K562 (cell line): ENCODE data around the gene FUT6. TPM values are rescaled to one million over a fixed set of nuclear protein-coding genes. Genes with fewer than 3 reads are reported as not detected.

Experiments used
- ATAC-seq: fragments of 200-7000 bp; cut with Tn5 transposase; 3 replicates; pipeline ENCODE4 v1.9.1; 2020; ENCODE audit warnings: moderate library complexity
- BruUV-seq: library from RNA; stranded (reverse); fragments of 400-500 nt; replicated peaks from 2 replicates; lab custom pipeline; 2021; lab: Mats Ljungman, UMichigan
- CTCF ChIA-PET: fragments of 300-600 bp; formaldehyde crosslinking; extraction: SDS; loops from one replicate; lab custom pipeline; 2021; ENCODE audit warnings: low intra/inter-chr PET ratio; lab: Yijun Ruan, JAX
- POLR2A ChIA-PET: fragments of 300-600, 350-650 bp; sonication (Branson Sonifier 250); formaldehyde crosslinking; extraction: SDS; loops from one replicate; lab custom pipeline; 2021; ENCODE audit warnings: antibody characterized with exemption, inconsistent platforms; lab: Yijun Ruan, JAX
- DNase-seq, 4 experiments: peaks; one replicate each; pipeline versions ENCODE4 v3.0.0 to v3.0.0-alpha.2; 2011 to 2018; ENCODE audit warnings: low spot score in 3 of 4, mixed read lengths in 3 of 4; ENCODE audit errors: extremely low read depth in 1 of 4
- FAIRE-seq: peaks from 2 replicates; lab custom pipeline; 2011; peaks lifted over from hg19 to GRCh38; lab: Jason Lieb, UNC
- H2AFZ ChIP-seq: 2 replicates; pipeline ENCODE4 v1.6.0; 2011; ENCODE audit warnings: low read depth, low read length, control low read depth, inconsistent platforms
- H3K27ac ChIP-seq: fragments of 200-600 bp; 3 replicates; pipeline ENCODE4 v1.8.0; 2011; ENCODE audit warnings: low read depth, mild to moderate bottlenecking, control low read depth, inconsistent platforms, low read length, moderate library complexity, mixed read lengths; ENCODE audit errors: extremely low read depth
- H3K27me3 ChIP-seq, 2 experiments: fragments of 300-600 bp in 1 of 2; 2 replicates in 1 of 2; 3 replicates in 1 of 2; pipeline versions ENCODE4 v1.6.0 to v1.8.0; 2011; ENCODE audit warnings: inconsistent platforms in 2 of 2, low read length in 2 of 2, mild to moderate bottlenecking in 1 of 2, mixed read lengths in 1 of 2, moderate library complexity in 1 of 2; ENCODE audit not compliant: control insufficient read depth in 2 of 2, insufficient read depth in 2 of 2
- H3K36me3 ChIP-seq: fragments of 300-600 bp; 3 replicates; pipeline ENCODE4 v1.8.0; 2011; ENCODE audit warnings: mild to moderate bottlenecking, low read length, inconsistent platforms; ENCODE audit not compliant: control insufficient read depth, insufficient read depth
- H3K4me1 ChIP-seq, 2 experiments: fragments of 200-600 bp in 1 of 2; replicated peaks in 1 of 2; 2 replicates in 1 of 2; 3 replicates in 1 of 2; pipeline versions ENCODE4 v1.5.1 to v1.8.0; 2011; ENCODE audit warnings: inconsistent platforms in 2 of 2, low read length in 2 of 2, mild to moderate bottlenecking in 1 of 2, mixed read lengths in 1 of 2, moderate library complexity in 1 of 2; ENCODE audit not compliant: control insufficient read depth in 2 of 2, insufficient read depth in 2 of 2
- H3K4me2 ChIP-seq: 2 replicates; pipeline ENCODE4 v1.6.1; 2011; ENCODE audit warnings: low read length, control low read depth, inconsistent platforms, mixed read lengths; ENCODE audit not compliant: insufficient read depth
- H3K4me3 ChIP-seq: fragments of 200-600 bp; sonication (generic), shearing (Covaris generic); 2 replicates; pipeline ENCODE4 v1.5.1; 2016; ENCODE audit warnings: control low read depth, inconsistent platforms
- H3K79me2 ChIP-seq: fragments of 200-600 bp; 3 replicates; pipeline ENCODE4 v1.8.0; 2011; ENCODE audit warnings: low read length, inconsistent platforms; ENCODE audit not compliant: control insufficient read depth, insufficient read depth
- H3K9ac ChIP-seq, 2 experiments: 2 replicates each; pipeline versions ENCODE4 v1.6.0 to v1.6.1; 2011; ENCODE audit warnings: low read depth in 2 of 2, low read length in 2 of 2, control low read depth in 1 of 2, inconsistent platforms in 1 of 2, mild to moderate bottlenecking in 1 of 2, mixed read lengths in 1 of 2; ENCODE audit not compliant: insufficient read depth in 1 of 2
- H3K9me1 ChIP-seq: one replicate; pipeline ENCODE4 v1.6.0; 2011; ENCODE audit warnings: inconsistent platforms, mild to moderate bottlenecking, low read length, moderate library complexity; ENCODE audit not compliant: control insufficient read depth, insufficient read depth
- H3K9me3 ChIP-seq: replicated peaks from 2 replicates; pipeline ENCODE4 v1.5.1; 2011; ENCODE audit warnings: low read depth, low read length, inconsistent platforms; ENCODE audit not compliant: control insufficient read depth, insufficient read depth
- H4K20me1 ChIP-seq: replicated peaks from 2 replicates; pipeline ENCODE4 v1.6.1; 2011; ENCODE audit warnings: low read length, inconsistent platforms, mixed read lengths; ENCODE audit not compliant: control insufficient read depth, insufficient read depth
- MCM7 ChIP-seq, 2 experiments: fragments of 450-650 bp; IDR thresholded peaks; 2 replicates each; pipeline ENCODE4 v1.6.1; 2016 to 2018
- POLR2A ChIP-seq: fragments of 450-650 bp; conservative IDR thresholded peaks from 2 replicates; pipeline ENCODE4 v1.6.1; 2016
- POLR2G ChIP-seq: fragments of 200-400 bp; formaldehyde crosslinking; IDR thresholded peaks from 2 replicates; pipeline ENCODE4 v1.6.1; 2017; ENCODE audit warnings: low read depth, mild to moderate bottlenecking, antibody characterized with exemption, low read length, moderate library complexity
- RBFOX2 ChIP-seq: fragments of 200-400 bp; formaldehyde crosslinking; IDR thresholded peaks from 2 replicates; pipeline ENCODE4 v1.6.1; 2017; ENCODE audit warnings: low read depth, mild to moderate bottlenecking, low read length, moderate library complexity
- ZNF134 ChIP-seq: fragments of 250-450 bp; sonication (Bioruptor Pico); conservative IDR thresholded peaks from 2 replicates; pipeline ENCODE4 v1.4.0; 2020
- ZNF76 ChIP-seq: fragments of 250-450 bp; sonication (Bioruptor Pico); IDR thresholded peaks from 2 replicates; pipeline ENCODE4 v1.4.0; 2020; ENCODE audit warnings: mild to moderate bottlenecking, moderate library complexity, borderline replicate concordance
- WGBS: fragments of 100-300 bp; shearing (Covaris generic); methylation state at CpG from one replicate; pipeline ENCODE4 v1.1.6; 2016; ENCODE audit warnings: low coverage, mixed read lengths; ENCODE audit not compliant: insufficient coverage; ENCODE audit errors: missing lambda C conversion rate; 5-methylcytosine and 5-hydroxymethylcytosine counted together
- in situ Hi-C: fragments of 300-500 bp; cut with MboI; formaldehyde crosslinking; loops from 4 replicates; pipeline ENCODE4 v1.15.0; 2018; ENCODE audit warnings: inconsistent platforms, mixed read lengths
- intact Hi-C: fragments of 100-400 bp; cut with micrococcal nuclease; formaldehyde crosslinking; loops from 2 replicates; pipeline ENCODE4 v1.14.2; 2022
- polyA plus RNA-seq, 8 experiments: library from polyadenylated mRNA; depleted of rRNA in 4 of 8; stranded (reverse) in 5 of 8; unstranded in 3 of 8; fragments of >200 nt; fragmentation: Nextera tagmentation in 2 of 8; fragmentation: Illumina TruSeq in 1 of 8; extraction: Ambion mirVana in 2 of 8; extraction: Trizol in 1 of 8; gene quantifications; 2 replicates each; pipeline versions ENCODE4 v1.2.1 to v1.2.3, GENCODE V29; 2011 to 2014; ENCODE audit warnings: inconsistent platforms in 1 of 8, missing spikeins in 1 of 8
- total RNA-seq, 7 experiments: library from RNA; depleted of rRNA in 6 of 7; stranded (reverse); fragments of >200 nt in 6 of 7; fragmentation: Illumina TruSeq in 2 of 7; extraction: Trizol in 2 of 7; gene quantifications; 2 replicates each; pipeline versions ENCODE4 v1.2.1 to v1.2.3, GENCODE V29; 2011 to 2021; ENCODE audit warnings: low replicate concordance in 1 of 7

The FUT6 gene
- total and polyA plus RNA-seq, 9 of the 15 experiments (the other 6 are each of a cell fraction or from before 2014, with no cell fraction given), result 0.04 TPM; not detected in 8

- DNase-seq (no peak), ATAC-seq (no peak), FAIRE-seq (no peak)
- no TSS peak for BruUV-seq
- Histone ChIP-seq H3K9ac (peak overlapping the region in 1 of 2 experiments; percentile 99; a peak in 2 of 4 replicates), H3K27ac (no peak overlapping the region), H3K79me2 (peaks cover 21% of the 10 kb centered on the region), H2AFZ (no peak overlapping the region), H3K36me3 (peaks cover 59% of the 10 kb centered on the region), H3K9me3 (no peaks in the 10 kb centered on the region), H3K4me1 (peaks cover 4 to 49% of the 10 kb centered on the region in 2 experiments; a peak in 3 of 5 replicates), H3K9me1 (no peaks in the 10 kb centered on the region), H3K4me3 (no peak overlapping the region), H4K20me1 (0 out of 2 replicates have a peak, but pooled peaks cover 10% of the 10 kb centered on the region), H3K4me2 (no peak overlapping the region; the same call in 1 of the 2 replicates), H3K27me3 (no peaks in the 10 kb centered on the region)
- intact Hi-C loops (no loop called here), in situ Hi-C loops (no loop called here)
- POLR2A ChIA-PET, result interaction anchor here (0.6 to 1.5 kb wide), 8 partner anchors 9 to 1023 kb away, joined by 3 to 4 read pairs (median 3); no protein-coding TSS in a partner anchor
- WGBS, result 100% methylated on average over 3 of the region's 39 CpGs
- TF ChIP-seq ZNF134, result no peak
- peak; percentile 81 for TF ChIP-seq RBFOX2
- TF ChIP-seq POLR2G, result peak; percentile 69
- TF ChIP-seq ZNF76 (CRISPR knock-in tag), result no peak
- CTCF ChIA-PET, result no interaction called here
Measured at GRCh38 chr19:5789351-5789761, 50.1 kb downstream of the FUT6 start.

GRCh38 chr19:5788422-5788821 lies 51.1 kb downstream of the FUT6 start:
- Histone ChIP-seq H3K4me2 (no peak overlapping the region), H3K9me1 (no peaks in the 10 kb centered on the region), H3K36me3 (peaks cover 65% of the 10 kb centered on the region), H3K4me3 (no peak overlapping the region), H3K27ac (no peak overlapping the region), H3K9me3 (no peaks in the 10 kb centered on the region), H3K79me2 (peaks cover 21% of the 10 kb centered on the region), H3K9ac (no peak overlapping the region), H2AFZ (no peak overlapping the region), H3K27me3 (no peaks in the 10 kb centered on the region), H3K4me1 (peaks cover 2 to 55% of the 10 kb centered on the region in 2 experiments; a peak in 2 of 5 replicates), H4K20me1 (0 out of 2 replicates have a peak, but pooled peaks cover 10% of the 10 kb centered on the region)
- intact Hi-C loops, result no loop called here
- TF ChIP-seq POLR2A, result peak; percentile 45; the same call in 1 of the 2 replicates
- no peak for TF ChIP-seq MCM7 (IDR thresholded peaks at IDR 0.05)
- CTCF ChIA-PET, result no interaction called here
- POLR2A ChIA-PET, result interaction anchor here (0.8 kb wide), 1 partner anchor 68 kb away, joined by 5 read pairs; the partner anchor contains the start of gene CATSPERD
- ATAC-seq (no peak), FAIRE-seq (no peak), DNase-seq (no peak)
- no TSS peak for BruUV-seq
- in situ Hi-C loops, result no loop called here
- WGBS, result 95% methylated on average over 5 of the region's 5 CpGs
